RWPE2 (cell line): ENCODE data around the gene BTG4.

ENCODE experiments used
- ATAC-seq: fragments of 200-7000 bp; cut with Tn5 transposase; 3 replicates; pipeline ENCODE4 v1.9.1; 2021; ENCODE audit warnings: low read depth
- DNase-seq: peaks from one replicate; pipeline ENCODE4 v3.0.0-alpha.2; 2020; ENCODE audit warnings: low spot score
- H3K27ac ChIP-seq: fragments of 450-650 bp; 2 replicates; pipeline ENCODE4 v1.5.1; 2017; ENCODE audit warnings: mild to moderate bottlenecking; ENCODE audit not compliant: poor library complexity, severe bottlenecking
- H3K27me3 ChIP-seq: fragments of 250-450 bp; sonication (Bioruptor Pico); 2 replicates; pipeline ENCODE4 v1.5.1; 2021; ENCODE audit warnings: mild to moderate bottlenecking, moderate library complexity; ENCODE audit not compliant: insufficient read depth, poor library complexity, severe bottlenecking
- H3K36me3 ChIP-seq: fragments of 250-450 bp; sonication (Bioruptor Pico); 2 replicates; pipeline ENCODE4 v1.5.1; 2020; ENCODE audit warnings: low read depth, mild to moderate bottlenecking, moderate library complexity
- H3K4me1 ChIP-seq: fragments of 250-450 bp; sonication (Bioruptor Pico); 2 replicates; pipeline ENCODE4 v1.5.1; 2021; ENCODE audit warnings: mild to moderate bottlenecking, moderate library complexity; ENCODE audit not compliant: insufficient read depth, poor library complexity, severe bottlenecking
- H3K4me3 ChIP-seq: fragments of 250-450 bp; sonication (Bioruptor Pico); 2 replicates; pipeline ENCODE4 v1.5.1; 2021; ENCODE audit warnings: mild to moderate bottlenecking, moderate library complexity; ENCODE audit not compliant: severe bottlenecking
- H3K9me3 ChIP-seq: fragments of 250-450 bp; sonication (Bioruptor Pico); 2 replicates; pipeline ENCODE4 v1.5.1; 2021; ENCODE audit warnings: mild to moderate bottlenecking, moderate library complexity; ENCODE audit not compliant: severe bottlenecking
- TF ChIP-seq, protein P1 (sequence below): fragments of 450-650 bp; IDR thresholded peaks from one replicate; pipeline ENCODE4 v1.5.1; 2017; ENCODE audit warnings: mild to moderate bottlenecking, moderate library complexity; ENCODE audit not compliant: poor library complexity, severe bottlenecking

The BTG4 gene

DNA sequence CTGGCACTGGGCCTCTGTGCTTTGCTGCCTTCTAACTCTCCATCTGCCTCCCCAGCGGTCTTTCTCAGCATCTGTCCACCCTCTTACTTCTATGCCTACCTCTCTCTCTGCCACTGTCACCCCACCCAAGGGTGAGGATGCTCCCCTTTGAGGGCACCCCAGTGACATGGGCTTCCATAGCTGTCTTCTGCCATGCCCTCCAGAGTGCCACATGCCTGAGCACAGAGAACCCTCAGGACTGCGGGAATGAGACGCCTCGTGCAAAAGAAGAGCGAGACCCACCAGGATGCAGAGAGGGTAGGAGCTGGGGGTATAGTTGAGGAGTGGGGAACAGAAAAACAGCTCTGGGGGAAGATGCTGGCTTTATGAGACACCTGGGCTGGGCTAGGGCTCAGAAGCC lies 64.3 kb downstream of the BTG4 start:
- Histone ChIP-seq H3K36me3 (no peaks in the 10 kb centered on the region), H3K9me3 (no peaks in the 10 kb centered on the region), H3K27ac (no peak overlapping the region), H3K27me3 (no peaks in the 10 kb centered on the region), H3K4me1 (no peaks in the 10 kb centered on the region), H3K4me3 (no peak overlapping the region)
- ATAC-seq (no peak), DNase-seq (no peak)
- TF ChIP-seq, protein P1, sequence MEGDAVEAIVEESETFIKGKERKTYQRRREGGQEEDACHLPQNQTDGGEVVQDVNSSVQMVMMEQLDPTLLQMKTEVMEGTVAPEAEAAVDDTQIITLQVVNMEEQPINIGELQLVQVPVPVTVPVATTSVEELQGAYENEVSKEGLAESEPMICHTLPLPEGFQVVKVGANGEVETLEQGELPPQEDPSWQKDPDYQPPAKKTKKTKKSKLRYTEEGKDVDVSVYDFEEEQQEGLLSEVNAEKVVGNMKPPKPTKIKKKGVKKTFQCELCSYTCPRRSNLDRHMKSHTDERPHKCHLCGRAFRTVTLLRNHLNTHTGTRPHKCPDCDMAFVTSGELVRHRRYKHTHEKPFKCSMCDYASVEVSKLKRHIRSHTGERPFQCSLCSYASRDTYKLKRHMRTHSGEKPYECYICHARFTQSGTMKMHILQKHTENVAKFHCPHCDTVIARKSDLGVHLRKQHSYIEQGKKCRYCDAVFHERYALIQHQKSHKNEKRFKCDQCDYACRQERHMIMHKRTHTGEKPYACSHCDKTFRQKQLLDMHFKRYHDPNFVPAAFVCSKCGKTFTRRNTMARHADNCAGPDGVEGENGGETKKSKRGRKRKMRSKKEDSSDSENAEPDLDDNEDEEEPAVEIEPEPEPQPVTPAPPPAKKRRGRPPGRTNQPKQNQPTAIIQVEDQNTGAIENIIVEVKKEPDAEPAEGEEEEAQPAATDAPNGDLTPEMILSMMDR, result no peak

GRCh38 chr11:111447112-111447471 lies 65.1 kb downstream of the BTG4 start:
- Histone ChIP-seq H3K4me3 (no peak overlapping the region), H3K4me1 (no peaks in the 10 kb centered on the region), H3K36me3 (no peaks in the 10 kb centered on the region), H3K27me3 (no peaks in the 10 kb centered on the region), H3K9me3 (no peaks in the 10 kb centered on the region), H3K27ac (no peak overlapping the region)
- TF ChIP-seq, protein P1, result no peak
- no peak for ATAC-seq
- DNase-seq, result no peak

GRCh38 chr11:111446404-111447111 lies 65.6 kb downstream of the BTG4 start:
- Histone ChIP-seq H3K4me3 (no peak overlapping the region), H3K4me1 (no peaks in the 10 kb centered on the region), H3K9me3 (no peaks in the 10 kb centered on the region), H3K27ac (no peak overlapping the region), H3K27me3 (no peaks in the 10 kb centered on the region), H3K36me3 (no peaks in the 10 kb centered on the region)
- ATAC-seq, result peak; percentile 98
- DNase-seq, result no peak
- TF ChIP-seq, protein P1, result peak; percentile 91

DNA sequence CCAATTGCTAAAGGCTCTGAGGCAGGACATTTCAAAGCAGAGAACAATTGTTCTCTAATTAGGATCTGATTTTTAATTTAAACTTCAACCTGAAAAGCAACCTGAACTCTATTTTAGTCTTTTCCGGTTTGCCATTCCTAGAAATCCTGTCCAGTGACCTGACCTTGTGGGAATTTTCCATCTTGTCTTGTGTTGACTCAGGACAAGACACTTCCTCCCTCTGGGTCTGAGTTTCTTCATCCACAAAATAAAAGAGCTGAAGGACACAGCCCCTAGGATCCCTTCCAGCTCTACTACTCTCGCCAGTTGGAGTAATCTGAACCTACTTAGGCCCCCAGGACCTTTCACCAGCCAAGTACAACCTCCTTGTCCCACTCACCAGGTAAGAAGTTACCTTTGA lies 66.6 kb downstream of the BTG4 start:
- no peaks in the 10 kb centered on the region for H3K27me3 ChIP-seq
- no peak for ATAC-seq
- H3K4me1 ChIP-seq, result no peaks in the 10 kb centered on the region
- H3K9me3 ChIP-seq, result no peaks in the 10 kb centered on the region
- H3K36me3 ChIP-seq, result no peaks in the 10 kb centered on the region
- no peak for DNase-seq
- no peak overlapping the region for H3K27ac ChIP-seq
- TF ChIP-seq, protein P1, result no peak
- H3K4me3 ChIP-seq, result no peak overlapping the region
